HepG2 (cell line): ENCODE results near the gene MDFIC. TPM values are rescaled to one million over a fixed set of nuclear protein-coding genes. Genes with fewer than 3 reads are reported as not detected.

Experiments used
- ATAC-seq: fragments of 200-7000 bp; cut with Tn5 transposase; 3 replicates; pipeline ENCODE4 v1.9.1; 2020; ENCODE audit warnings: mild to moderate bottlenecking, moderate library complexity
- BruUV-seq: library from RNA; stranded (reverse); fragments of 400-500 nt; replicated peaks from 2 replicates; lab custom pipeline; 2021; lab: Mats Ljungman, UMichigan
- CTCF ChIA-PET: fragments of 300-600 bp; formaldehyde crosslinking; extraction: SDS; loops from one replicate; lab custom pipeline; 2021; ENCODE audit warnings: low total read pairs, inconsistent platforms, low intra/inter-chr PET ratio; lab: Yijun Ruan, JAX
- POLR2A ChIA-PET: fragments of 350-600 bp; sonication (Branson Sonifier 250); formaldehyde crosslinking; loops from one replicate; lab custom pipeline; 2020; ENCODE audit warnings: antibody characterized with exemption, inconsistent platforms; lab: Yijun Ruan, JAX
- DNase-seq: peaks from one replicate; pipeline ENCODE4 v3.0.0-alpha.2; 2015; ENCODE audit warnings: low spot score
- FAIRE-seq: peaks from 3 replicates; lab custom pipeline; 2011; peaks lifted over from hg19 to GRCh38; lab: Jason Lieb, UNC
- H2AFZ ChIP-seq: one replicate; pipeline ENCODE4 v1.6.1; 2011; ENCODE audit warnings: low read length, inconsistent platforms
- H3K27ac ChIP-seq: fragments of 300-600 bp; 3 replicates; pipeline ENCODE4 v1.8.0; 2011; ENCODE audit warnings: mixed run types, mild to moderate bottlenecking, mixed read lengths, low read length, inconsistent platforms; ENCODE audit not compliant: insufficient read depth; ENCODE audit errors: extremely low read length
- H3K27me3 ChIP-seq, 2 experiments: fragments of 200-600 bp in 1 of 2; 2 replicates in 1 of 2; 3 replicates in 1 of 2; pipeline versions ENCODE4 v1.6.0 to v1.8.0; 2011; ENCODE audit warnings: low read length in 2 of 2, mild to moderate bottlenecking in 2 of 2, moderate library complexity in 2 of 2, inconsistent platforms in 1 of 2; ENCODE audit not compliant: insufficient read depth in 2 of 2, control insufficient read depth in 1 of 2
- H3K36me3 ChIP-seq, 2 experiments: fragments of 200-600 bp in 1 of 2; replicated peaks in 1 of 2; 2 replicates in 1 of 2; 3 replicates in 1 of 2; pipeline versions ENCODE4 v1.5.1 to v1.8.0; 2011; ENCODE audit warnings: low read length in 2 of 2, inconsistent platforms in 1 of 2; ENCODE audit not compliant: insufficient read depth in 2 of 2, control insufficient read depth in 1 of 2
- H3K4me1 ChIP-seq: 2 replicates; pipeline ENCODE4 v1.5.1; 2012; ENCODE audit warnings: low read length, inconsistent platforms; ENCODE audit not compliant: insufficient read depth
- H3K4me2 ChIP-seq: 2 replicates; pipeline ENCODE4 v1.6.0; 2011; ENCODE audit warnings: low read depth, low read length, inconsistent platforms
- H3K4me3 ChIP-seq, 3 experiments: fragments of 200-600 bp in 1 of 3; sonication (generic), shearing (Covaris generic) in 1 of 3; replicated peaks in 1 of 3; 2 replicates each; pipeline ENCODE4 v1.5.1; 2011 to 2016; ENCODE audit warnings: low read length in 3 of 3, inconsistent platforms in 2 of 3, low read depth in 2 of 3, mild to moderate bottlenecking in 2 of 3, control low read depth in 1 of 3, mixed read lengths in 1 of 3; ENCODE audit not compliant: insufficient read depth in 1 of 3
- H3K79me2 ChIP-seq: one replicate; pipeline ENCODE4 v1.6.1; 2011; ENCODE audit warnings: low read length, inconsistent platforms; ENCODE audit not compliant: insufficient read depth
- H3K9ac ChIP-seq: 2 replicates; pipeline ENCODE4 v1.6.0; 2011; ENCODE audit warnings: mild to moderate bottlenecking, low read depth, low read length, inconsistent platforms; ENCODE audit not compliant: insufficient read depth
- H3K9me3 ChIP-seq: 2 replicates; pipeline ENCODE4 v1.5.1; 2012; ENCODE audit warnings: mild to moderate bottlenecking, low read length
- H4K20me1 ChIP-seq: 2 replicates; pipeline ENCODE4 v1.6.0; 2011; ENCODE audit warnings: inconsistent platforms, mild to moderate bottlenecking, low read length, moderate library complexity; ENCODE audit not compliant: insufficient read depth
- ATF1 ChIP-seq: IDR thresholded peaks from 2 replicates; pipeline ENCODE4 v1.6.1; 2016; ENCODE audit warnings: mild to moderate bottlenecking, control low read depth
- DR1 ChIP-seq: sonication (generic); formaldehyde crosslinking; IDR thresholded peaks from 2 replicates; pipeline ENCODE4 v1.8.0; 2021; ENCODE audit warnings: mild to moderate bottlenecking, missing genetic modification reagents, inconsistent platforms
- GATAD2A ChIP-seq: IDR thresholded peaks from 2 replicates; pipeline ENCODE4 v1.6.1; 2016
- MATR3 ChIP-seq: sonication (generic); formaldehyde crosslinking; IDR thresholded peaks from 2 replicates; pipeline ENCODE4 v1.4.0; 2020; ENCODE audit warnings: missing genetic modification reagents
- NFE2 ChIP-seq: sonication (generic); formaldehyde crosslinking; IDR thresholded peaks from 2 replicates; pipeline ENCODE4 v1.4.0; 2020; ENCODE audit warnings: missing genetic modification reagents
- REXO4 ChIP-seq: sonication (generic); formaldehyde crosslinking; IDR thresholded peaks from 2 replicates; pipeline ENCODE4 v1.8.0; 2022; ENCODE audit warnings: missing genetic modification reagents, mild to moderate bottlenecking, borderline replicate concordance
- SMC3 ChIP-seq: IDR thresholded peaks from 2 replicates; pipeline ENCODE4 v1.6.1; 2011; ENCODE audit warnings: low read length, improper control_type of control experiment
- SP2 ChIP-seq: sonication (generic); formaldehyde crosslinking; IDR thresholded peaks from 2 replicates; pipeline ENCODE4 v1.5.1; 2020; ENCODE audit warnings: mild to moderate bottlenecking, missing genetic modification reagents
- ZNF496 ChIP-seq: sonication (generic); formaldehyde crosslinking; IDR thresholded peaks from 2 replicates; pipeline ENCODE4 v1.8.1; 2023; ENCODE audit warnings: mild to moderate bottlenecking, moderate library complexity, missing genetic modification reagents; ENCODE audit not compliant: insufficient replicate concordance
- ZNF782 ChIP-seq: sonication (generic); formaldehyde crosslinking; IDR thresholded peaks from 2 replicates; pipeline ENCODE4 v1.4.0; 2020; ENCODE audit warnings: missing genetic modification reagents, mild to moderate bottlenecking, borderline replicate concordance
- ZNF878 ChIP-seq: sonication (generic); formaldehyde crosslinking; IDR thresholded peaks from 2 replicates; pipeline ENCODE4 v1.8.1; 2023; ENCODE audit warnings: mild to moderate bottlenecking, missing genetic modification reagents, moderate library complexity
- WGBS: methylation state at CpG from one replicate; pipeline ENCODE4 v1.1.6; 2017; ENCODE audit warnings: low lambda C conversion rate; 5-methylcytosine and 5-hydroxymethylcytosine counted together
- in situ Hi-C: cut with HindIII; loops from 2 replicates; pipeline ENCODE4 v1.10.0; 2017; ENCODE audit warnings: low pct_unique_long_range_greater_than_20kb; ENCODE audit not compliant: extremely low pct_ligation_motif_present
- intact Hi-C: fragments of 100-400 bp; cut with micrococcal nuclease; formaldehyde crosslinking; loops from one replicate; pipeline ENCODE4 v1.10.0; 2022; ENCODE audit not compliant: unreplicated experiment
- polyA plus RNA-seq, 8 experiments: library from polyadenylated mRNA; depleted of rRNA in 3 of 8; stranded (reverse) in 7 of 8; unstranded in 1 of 8; fragments of >200 nt; fragmentation: Illumina TruSeq in 4 of 8; extraction: Trizol in 4 of 8; gene quantifications; 2 replicates each; pipeline versions ENCODE4 v1.2.1 to v1.2.3, GENCODE V29; 2011 to 2016; ENCODE audit warnings: low read depth in 4 of 8, missing spikeins in 1 of 8, mixed read lengths in 1 of 8; ENCODE audit not compliant: insufficient read depth in 1 of 8
- total RNA-seq, 5 experiments: library from RNA; depleted of rRNA; stranded (reverse); fragments of >200 nt; fragmentation: Illumina TruSeq; extraction: Trizol; gene quantifications; 2 replicates each; pipeline ENCODE4 v1.2.3, GENCODE V29; 2016; ENCODE audit warnings: low read depth in 1 of 5
- TF ChIP-seq, protein P1 (sequence below): sonication (generic); formaldehyde crosslinking; IDR thresholded peaks from 2 replicates; pipeline ENCODE4 v1.4.0; 2020; ENCODE audit warnings: missing genetic modification reagents
- TF ChIP-seq, protein P2 (sequence below): sonication (generic); formaldehyde crosslinking; IDR thresholded peaks from 2 replicates; pipeline ENCODE4 v1.4.0; 2020; ENCODE audit warnings: missing genetic modification reagents

The MDFIC gene
- total and polyA plus RNA-seq, 2 of the 13 experiments (the other 11 are each of a cell fraction or from before 2014, with no cell fraction given), result 0.13 TPM; not detected in 1

- Histone ChIP-seq H3K4me1 (no peaks in the 10 kb centered on the region), H3K9me3 (no peaks in the 10 kb centered on the region), H3K4me2 (no peak overlapping the region), H4K20me1 (no peaks in the 10 kb centered on the region), H3K4me3 (no peak overlapping the region), H3K27me3 (no peaks in the 10 kb centered on the region)
- POLR2A ChIA-PET, result no interaction called here
- CTCF ChIA-PET, result no interaction called here
- DNase-seq (no peak), ATAC-seq (no peak)
- no peak for TF ChIP-seq ZNF782 (CRISPR knock-in tag)
- TF ChIP-seq DR1 (CRISPR knock-in tag), result no peak
- TF ChIP-seq GATAD2A (CRISPR knock-in tag), result no peak
- TF ChIP-seq ZNF878 (CRISPR knock-in tag), result no peak
- no peak for TF ChIP-seq REXO4 (CRISPR knock-in tag)
- TF ChIP-seq ATF1 (CRISPR knock-in tag), result no peak
- no peak for TF ChIP-seq ZNF496 (CRISPR knock-in tag)
- no peak for TF ChIP-seq SMC3
- no peak for TF ChIP-seq MATR3 (CRISPR knock-in tag)
- TF ChIP-seq, protein P1, sequence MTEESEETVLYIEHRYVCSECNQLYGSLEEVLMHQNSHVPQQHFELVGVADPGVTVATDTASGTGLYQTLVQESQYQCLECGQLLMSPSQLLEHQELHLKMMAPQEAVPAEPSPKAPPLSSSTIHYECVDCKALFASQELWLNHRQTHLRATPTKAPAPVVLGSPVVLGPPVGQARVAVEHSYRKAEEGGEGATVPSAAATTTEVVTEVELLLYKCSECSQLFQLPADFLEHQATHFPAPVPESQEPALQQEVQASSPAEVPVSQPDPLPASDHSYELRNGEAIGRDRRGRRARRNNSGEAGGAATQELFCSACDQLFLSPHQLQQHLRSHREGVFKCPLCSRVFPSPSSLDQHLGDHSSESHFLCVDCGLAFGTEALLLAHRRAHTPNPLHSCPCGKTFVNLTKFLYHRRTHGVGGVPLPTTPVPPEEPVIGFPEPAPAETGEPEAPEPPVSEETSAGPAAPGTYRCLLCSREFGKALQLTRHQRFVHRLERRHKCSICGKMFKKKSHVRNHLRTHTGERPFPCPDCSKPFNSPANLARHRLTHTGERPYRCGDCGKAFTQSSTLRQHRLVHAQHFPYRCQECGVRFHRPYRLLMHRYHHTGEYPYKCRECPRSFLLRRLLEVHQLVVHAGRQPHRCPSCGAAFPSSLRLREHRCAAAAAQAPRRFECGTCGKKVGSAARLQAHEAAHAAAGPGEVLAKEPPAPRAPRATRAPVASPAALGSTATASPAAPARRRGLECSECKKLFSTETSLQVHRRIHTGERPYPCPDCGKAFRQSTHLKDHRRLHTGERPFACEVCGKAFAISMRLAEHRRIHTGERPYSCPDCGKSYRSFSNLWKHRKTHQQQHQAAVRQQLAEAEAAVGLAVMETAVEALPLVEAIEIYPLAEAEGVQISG (CRISPR knock-in tag), result no peak
- TF ChIP-seq, protein P2, sequence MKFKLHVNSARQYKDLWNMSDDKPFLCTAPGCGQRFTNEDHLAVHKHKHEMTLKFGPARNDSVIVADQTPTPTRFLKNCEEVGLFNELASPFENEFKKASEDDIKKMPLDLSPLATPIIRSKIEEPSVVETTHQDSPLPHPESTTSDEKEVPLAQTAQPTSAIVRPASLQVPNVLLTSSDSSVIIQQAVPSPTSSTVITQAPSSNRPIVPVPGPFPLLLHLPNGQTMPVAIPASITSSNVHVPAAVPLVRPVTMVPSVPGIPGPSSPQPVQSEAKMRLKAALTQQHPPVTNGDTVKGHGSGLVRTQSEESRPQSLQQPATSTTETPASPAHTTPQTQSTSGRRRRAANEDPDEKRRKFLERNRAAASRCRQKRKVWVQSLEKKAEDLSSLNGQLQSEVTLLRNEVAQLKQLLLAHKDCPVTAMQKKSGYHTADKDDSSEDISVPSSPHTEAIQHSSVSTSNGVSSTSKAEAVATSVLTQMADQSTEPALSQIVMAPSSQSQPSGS (CRISPR knock-in tag), result no peak
- TF ChIP-seq SP2 (CRISPR knock-in tag), result no peak
- TF ChIP-seq NFE2, result no peak
- TF ChIP-seq, all 625 proteins: peak for 0
- H3K36me3 ChIP-seq, result no peaks in the 10 kb centered on the region
- WGBS, result 81% methylated on average over 2 of the region's 2 CpGs
- in situ Hi-C loops (no loop called here), intact Hi-C loops (no loop called here)
- no peak overlapping the region for H3K27ac ChIP-seq
- no TSS peak for BruUV-seq
- no peak for FAIRE-seq
- no peak overlapping the region for H2AFZ ChIP-seq
- H3K9ac ChIP-seq, result no peak overlapping the region
- H3K79me2 ChIP-seq, result no peaks in the 10 kb centered on the region
Observed at GRCh38 chr7:114936471-114936870, 14.6 kb downstream of the MDFIC start.
